ENCODE measurements around the gene STRN4. TPM values are rescaled to one million over a fixed set of nuclear protein-coding genes. Genes with fewer than 3 reads are reported as not detected.

The STRN4 gene
- total and polyA plus RNA-seq, 2 donors (not counting 1 experiment from before 2014, with no cell fraction given) = 33.7 to 56.0 TPM

DNA sequence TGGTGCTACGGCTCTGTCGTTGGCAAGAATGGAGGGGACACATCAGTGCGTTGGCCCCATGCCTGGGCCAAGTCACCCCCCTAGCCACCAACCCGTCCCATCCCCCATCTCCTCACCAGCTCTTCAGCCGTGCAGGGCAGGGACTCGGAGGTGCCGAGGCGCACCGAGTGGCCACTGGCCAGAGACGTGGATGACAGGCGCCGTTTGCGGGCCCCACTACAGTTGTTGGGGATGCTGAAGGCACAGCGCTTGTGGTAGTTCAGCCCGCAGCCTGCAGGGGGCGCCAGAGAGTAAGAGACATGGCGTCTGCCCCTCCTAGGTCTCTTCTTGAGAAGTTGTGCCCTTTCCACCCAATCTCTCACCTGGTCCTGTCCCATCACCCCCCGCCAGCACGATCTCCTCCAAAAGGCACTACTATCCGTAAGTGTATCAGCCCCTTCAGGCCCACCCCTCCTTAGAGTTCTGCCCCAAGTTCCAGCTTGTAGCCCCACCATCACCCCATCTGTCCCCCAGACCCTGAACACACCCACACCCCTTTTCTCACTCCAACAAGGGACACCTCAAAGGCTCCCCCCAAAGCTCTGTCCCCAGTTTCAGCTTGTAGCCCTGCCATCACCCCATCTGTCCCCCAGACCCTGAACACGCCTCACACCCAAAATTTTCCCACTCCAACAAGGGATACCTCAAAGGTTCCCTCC is 41.7 kb downstream of the STRN4 start:
- H3K79me2 ChIP-seq (ENCODE audit: control insufficient read depth, insufficient read depth, low read length) = no peaks in the 10 kb centered on the region
- H4K20me1 ChIP-seq (ENCODE audit: control insufficient read depth, extremely low read depth, insufficient read depth, low read length) = no peaks in the 10 kb centered on the region
- no peak overlapping the region for H3K9ac ChIP-seq (ENCODE audit: insufficient read depth, low read length)
- no peak overlapping the region for H3K27ac ChIP-seq (ENCODE audit: insufficient read depth, low read length)
- H3K9me3 ChIP-seq (ENCODE audit: control insufficient read depth, insufficient read depth, low read depth, low read length) = no peaks in the 10 kb centered on the region
- H3K4me1 ChIP-seq (ENCODE audit: control insufficient read depth, extremely low read depth, insufficient read depth, low read length) = no peaks in the 10 kb centered on the region
- H3K4me3 ChIP-seq (replicated peaks in 1 of 4; ENCODE audit: control extremely low read depth in 1 of 4, insufficient read depth in 1 of 4, low read depth in 3 of 4, low read length in 4 of 4) = no peak overlapping the region
- H3K27me3 ChIP-seq (ENCODE audit: control insufficient read depth, insufficient read depth, low read length) = no peaks in the 10 kb centered on the region
- H2AFZ ChIP-seq (ENCODE audit: low read length) = no peak overlapping the region
- TF ChIP-seq, protein P1, sequence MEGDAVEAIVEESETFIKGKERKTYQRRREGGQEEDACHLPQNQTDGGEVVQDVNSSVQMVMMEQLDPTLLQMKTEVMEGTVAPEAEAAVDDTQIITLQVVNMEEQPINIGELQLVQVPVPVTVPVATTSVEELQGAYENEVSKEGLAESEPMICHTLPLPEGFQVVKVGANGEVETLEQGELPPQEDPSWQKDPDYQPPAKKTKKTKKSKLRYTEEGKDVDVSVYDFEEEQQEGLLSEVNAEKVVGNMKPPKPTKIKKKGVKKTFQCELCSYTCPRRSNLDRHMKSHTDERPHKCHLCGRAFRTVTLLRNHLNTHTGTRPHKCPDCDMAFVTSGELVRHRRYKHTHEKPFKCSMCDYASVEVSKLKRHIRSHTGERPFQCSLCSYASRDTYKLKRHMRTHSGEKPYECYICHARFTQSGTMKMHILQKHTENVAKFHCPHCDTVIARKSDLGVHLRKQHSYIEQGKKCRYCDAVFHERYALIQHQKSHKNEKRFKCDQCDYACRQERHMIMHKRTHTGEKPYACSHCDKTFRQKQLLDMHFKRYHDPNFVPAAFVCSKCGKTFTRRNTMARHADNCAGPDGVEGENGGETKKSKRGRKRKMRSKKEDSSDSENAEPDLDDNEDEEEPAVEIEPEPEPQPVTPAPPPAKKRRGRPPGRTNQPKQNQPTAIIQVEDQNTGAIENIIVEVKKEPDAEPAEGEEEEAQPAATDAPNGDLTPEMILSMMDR (conservative IDR thresholded peaks at IDR 0.05 in 1 of 2, IDR thresholded peaks at IDR 0.05 in 1 of 2; ENCODE audit: low read depth in 1 of 2, low read length in 2 of 2) = peak; percentile 81 to 91
- no peak for TF ChIP-seq EZH2 (IDR thresholded peaks at IDR 0.05; ENCODE audit: low read length, missing control alignments)
- DNase-seq (ENCODE audit: low read depth in 2 of 2) = peak in 1 of 2 donors; percentile 30
- no peak overlapping the region for H3K4me2 ChIP-seq (ENCODE audit: extremely low read depth, insufficient read depth, low read length)
- H3K36me3 ChIP-seq (ENCODE audit: control insufficient read depth, insufficient read depth, low read length) = peaks cover 16% of the 10 kb centered on the region

DNA sequence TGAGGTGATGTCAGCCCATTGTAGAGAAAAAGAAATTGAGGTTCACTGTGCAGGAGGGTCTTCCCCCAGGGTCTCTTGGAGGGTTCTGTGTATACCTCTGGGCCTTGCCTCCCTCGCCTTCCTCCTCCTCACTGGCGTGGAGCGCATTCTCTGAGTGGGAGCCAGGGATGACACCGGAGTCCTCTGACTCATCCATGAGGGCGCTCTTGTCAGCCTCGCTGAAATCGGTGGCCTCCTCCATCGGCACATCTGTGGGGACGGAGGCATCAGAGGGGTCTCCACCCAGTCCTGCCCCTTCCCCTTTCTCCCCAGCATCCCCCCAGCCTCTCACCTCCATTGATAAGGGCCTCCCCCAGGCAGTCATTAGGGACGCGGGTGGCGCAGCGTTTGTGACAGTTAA is 45.5 kb downstream of the STRN4 start:
- DNase-seq (ENCODE audit: low read depth in 2 of 2) = no peak
- Histone ChIP-seq H4K20me1 (ENCODE audit: control insufficient read depth, extremely low read depth, insufficient read depth, low read length) (no peaks in the 10 kb centered on the region), H3K4me1 (ENCODE audit: control insufficient read depth, extremely low read depth, insufficient read depth, low read length) (peaks cover 3% of the 10 kb centered on the region), H3K27ac (ENCODE audit: insufficient read depth, low read length) (no peak overlapping the region), H2AFZ (ENCODE audit: low read length) (no peak overlapping the region), H3K9me3 (ENCODE audit: control insufficient read depth, insufficient read depth, low read depth, low read length) (no peaks in the 10 kb centered on the region), H3K36me3 (ENCODE audit: control insufficient read depth, insufficient read depth, low read length) (peaks cover 19% of the 10 kb centered on the region), H3K79me2 (ENCODE audit: control insufficient read depth, insufficient read depth, low read length) (no peaks in the 10 kb centered on the region), H3K4me3 (replicated peaks in 1 of 4; ENCODE audit: control extremely low read depth in 1 of 4, insufficient read depth in 1 of 4, low read depth in 3 of 4, low read length in 4 of 4) (no peak overlapping the region), H3K4me2 (ENCODE audit: extremely low read depth, insufficient read depth, low read length) (no peak overlapping the region), H3K9ac (ENCODE audit: insufficient read depth, low read length) (no peak overlapping the region), H3K27me3 (ENCODE audit: control insufficient read depth, insufficient read depth, low read length) (no peaks in the 10 kb centered on the region)
- no peak for TF ChIP-seq EZH2 (IDR thresholded peaks at IDR 0.05; ENCODE audit: low read length, missing control alignments)
- TF ChIP-seq, protein P1 (conservative IDR thresholded peaks at IDR 0.05 in 1 of 2, IDR thresholded peaks at IDR 0.05 in 1 of 2; ENCODE audit: low read depth in 1 of 2, low read length in 2 of 2) = no peak

DNA sequence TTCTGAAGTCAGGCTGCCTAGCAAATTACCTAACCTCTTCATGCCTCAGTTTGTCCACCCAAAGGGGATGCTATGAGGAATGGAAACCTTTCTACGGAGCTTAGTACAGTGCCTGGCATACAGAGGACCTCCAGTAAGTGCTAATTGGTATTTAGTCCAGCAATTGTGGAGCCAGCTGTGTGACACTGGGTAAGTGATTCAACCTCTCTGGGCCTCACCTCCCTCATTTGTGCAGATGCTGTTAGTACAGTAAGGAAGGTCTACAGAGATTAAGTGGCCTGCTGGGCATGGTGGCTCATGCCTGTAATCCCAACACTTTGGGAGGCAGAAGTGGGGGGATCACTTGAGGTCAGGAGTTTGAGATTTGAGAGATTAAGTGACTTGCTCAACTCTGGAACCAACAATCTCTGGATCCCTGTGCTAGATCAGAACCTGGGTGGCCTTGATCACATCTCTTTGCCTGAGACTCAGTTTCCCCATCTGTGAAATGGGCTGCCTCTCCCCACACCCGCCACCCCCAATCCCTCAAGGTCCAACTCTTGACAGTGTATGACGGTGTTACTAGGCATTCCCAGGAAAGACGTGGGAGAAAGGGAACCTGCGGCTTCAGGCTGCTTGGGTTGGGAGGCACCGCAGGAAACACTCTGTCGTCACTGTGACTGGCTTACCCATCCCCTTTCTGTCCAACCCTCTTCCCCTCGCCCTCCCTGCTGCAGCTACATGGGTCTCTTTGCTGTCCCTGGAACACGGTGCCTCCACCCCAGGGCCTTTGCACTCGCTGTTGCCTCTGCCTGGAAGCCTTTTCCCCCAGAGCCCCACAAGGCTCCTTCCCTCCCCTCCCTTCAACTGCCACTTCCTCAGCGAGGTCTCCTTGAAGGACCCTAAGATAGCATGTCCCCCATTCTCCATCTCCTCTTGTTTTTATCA is 47.6 kb downstream of the STRN4 start:
- TF ChIP-seq, protein P1 (conservative IDR thresholded peaks at IDR 0.05 in 1 of 2, IDR thresholded peaks at IDR 0.05 in 1 of 2; ENCODE audit: low read depth in 1 of 2, low read length in 2 of 2) = no peak
- no peak for TF ChIP-seq EZH2 (IDR thresholded peaks at IDR 0.05; ENCODE audit: low read length, missing control alignments)

More for the DNA sequence above, 47.6 kb downstream of the STRN4 start:
- Histone ChIP-seq H3K4me3 (replicated peaks in 1 of 4; ENCODE audit: control extremely low read depth in 1 of 4, insufficient read depth in 1 of 4, low read depth in 3 of 4, low read length in 4 of 4) (no peak overlapping the region), H2AFZ (ENCODE audit: low read length) (no peak overlapping the region), H3K4me2 (ENCODE audit: extremely low read depth, insufficient read depth, low read length) (no peak overlapping the region), H3K9ac (ENCODE audit: insufficient read depth, low read length) (no peak overlapping the region), H3K36me3 (ENCODE audit: control insufficient read depth, insufficient read depth, low read length) (peaks cover 16% of the 10 kb centered on the region), H3K9me3 (ENCODE audit: control insufficient read depth, insufficient read depth, low read depth, low read length) (no peaks in the 10 kb centered on the region), H4K20me1 (ENCODE audit: control insufficient read depth, extremely low read depth, insufficient read depth, low read length) (no peaks in the 10 kb centered on the region), H3K27ac (ENCODE audit: insufficient read depth, low read length) (no peak overlapping the region), H3K27me3 (ENCODE audit: control insufficient read depth, insufficient read depth, low read length) (no peaks in the 10 kb centered on the region), H3K79me2 (ENCODE audit: control insufficient read depth, insufficient read depth, low read length) (no peaks in the 10 kb centered on the region), H3K4me1 (ENCODE audit: control insufficient read depth, extremely low read depth, insufficient read depth, low read length) (peaks cover 3% of the 10 kb centered on the region)
- no peak for DNase-seq (ENCODE audit: low read depth in 2 of 2)

Data from fibroblast of lung (primary cell).